ENCODE data around the gene AGBL4.

The AGBL4 gene

DNA sequence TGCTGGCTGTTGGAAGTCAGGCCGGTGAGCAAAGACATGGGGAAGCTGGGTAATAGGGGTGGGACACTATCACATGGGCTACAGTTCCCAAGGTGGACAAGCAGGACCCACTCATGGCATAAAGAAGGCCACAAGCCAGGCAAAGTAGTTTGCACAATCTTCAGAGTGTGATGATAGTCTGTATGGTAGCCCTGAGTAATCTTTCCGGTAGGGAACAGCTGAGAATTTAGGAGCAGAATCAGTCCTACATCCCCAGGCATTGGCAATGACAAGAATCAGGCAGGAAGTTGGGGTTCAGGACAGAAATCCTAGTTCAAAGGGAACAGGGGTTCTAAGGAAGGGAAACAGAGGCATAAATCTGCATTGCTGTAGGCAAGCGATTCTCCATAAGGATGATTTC, 1527.8 kb downstream of the AGBL4 start:
- DNase-seq (ENCODE audit: extremely low read depth, low read depth) = no peak
- H3K4me3 ChIP-seq (replicated peaks; ENCODE audit: low read depth, low read length) = no peak overlapping the region
- TF ChIP-seq, protein P1, sequence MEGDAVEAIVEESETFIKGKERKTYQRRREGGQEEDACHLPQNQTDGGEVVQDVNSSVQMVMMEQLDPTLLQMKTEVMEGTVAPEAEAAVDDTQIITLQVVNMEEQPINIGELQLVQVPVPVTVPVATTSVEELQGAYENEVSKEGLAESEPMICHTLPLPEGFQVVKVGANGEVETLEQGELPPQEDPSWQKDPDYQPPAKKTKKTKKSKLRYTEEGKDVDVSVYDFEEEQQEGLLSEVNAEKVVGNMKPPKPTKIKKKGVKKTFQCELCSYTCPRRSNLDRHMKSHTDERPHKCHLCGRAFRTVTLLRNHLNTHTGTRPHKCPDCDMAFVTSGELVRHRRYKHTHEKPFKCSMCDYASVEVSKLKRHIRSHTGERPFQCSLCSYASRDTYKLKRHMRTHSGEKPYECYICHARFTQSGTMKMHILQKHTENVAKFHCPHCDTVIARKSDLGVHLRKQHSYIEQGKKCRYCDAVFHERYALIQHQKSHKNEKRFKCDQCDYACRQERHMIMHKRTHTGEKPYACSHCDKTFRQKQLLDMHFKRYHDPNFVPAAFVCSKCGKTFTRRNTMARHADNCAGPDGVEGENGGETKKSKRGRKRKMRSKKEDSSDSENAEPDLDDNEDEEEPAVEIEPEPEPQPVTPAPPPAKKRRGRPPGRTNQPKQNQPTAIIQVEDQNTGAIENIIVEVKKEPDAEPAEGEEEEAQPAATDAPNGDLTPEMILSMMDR (IDR thresholded peaks at IDR 0.05; ENCODE audit: low read depth, low read length, missing control alignments) = no peak

DNA sequence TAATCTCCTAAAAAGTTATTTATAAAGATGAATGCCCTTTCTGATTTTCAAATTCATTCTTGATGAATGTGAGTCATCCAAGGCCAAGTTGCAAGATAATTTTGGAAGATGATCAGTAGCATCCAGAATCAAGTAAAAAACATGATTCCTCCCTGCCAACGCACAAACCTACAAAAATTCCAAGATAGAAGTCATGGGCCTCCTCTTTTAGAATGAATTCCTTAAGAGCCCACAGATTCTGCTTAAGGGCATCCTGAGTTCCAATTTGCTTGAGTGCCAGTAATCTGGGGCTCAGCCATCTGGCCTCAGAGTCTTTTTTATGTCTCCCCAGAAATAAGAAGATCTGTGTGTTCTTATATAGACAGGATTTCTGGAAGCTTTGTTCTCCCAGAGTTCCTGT, 1528.6 kb downstream of the AGBL4 start:
- DNase-seq (ENCODE audit: extremely low read depth, low read depth) = no peak
- TF ChIP-seq, protein P1 (IDR thresholded peaks at IDR 0.05; ENCODE audit: low read depth, low read length, missing control alignments) = no peak
- no peak overlapping the region for H3K4me3 ChIP-seq (replicated peaks; ENCODE audit: low read depth, low read length)

DNA sequence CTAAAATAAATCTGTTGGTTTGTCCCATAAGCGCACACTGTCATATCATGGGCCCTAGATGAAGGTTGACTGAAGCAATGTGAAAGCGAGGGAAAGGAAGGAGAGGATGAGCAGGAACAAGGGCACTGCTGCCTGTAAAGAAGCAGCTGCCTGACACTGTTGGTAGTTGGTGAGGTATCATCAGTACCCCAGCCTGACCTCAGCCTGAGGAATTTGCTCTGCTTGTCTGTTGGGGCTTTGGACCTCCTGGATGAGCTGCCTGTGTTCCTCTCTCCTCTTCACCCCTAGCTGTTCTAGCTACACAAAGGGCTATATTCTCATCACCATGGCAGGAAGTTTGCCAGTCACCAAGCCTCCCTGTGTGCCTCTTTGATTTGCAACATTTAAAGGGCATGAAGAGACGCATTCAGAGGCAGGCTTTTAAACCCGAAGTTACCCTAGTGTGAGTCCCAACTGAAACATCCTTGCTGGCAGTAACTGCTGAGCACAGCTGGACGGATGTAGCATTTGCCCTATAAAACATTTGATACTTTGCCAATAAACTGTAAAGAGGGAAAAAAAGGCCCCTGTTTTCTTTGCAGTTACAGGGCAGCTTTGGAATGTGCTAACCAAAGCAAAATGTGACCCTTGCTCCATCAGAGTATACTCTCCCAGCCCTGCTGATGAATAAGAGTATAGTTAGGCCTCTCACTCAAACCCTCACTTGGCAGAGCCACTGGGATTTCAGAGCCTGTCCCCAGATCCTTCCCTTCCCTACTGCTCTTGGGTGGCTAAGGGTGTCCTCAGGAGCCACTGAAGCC, 1529.6 kb downstream of the AGBL4 start:
- peak; percentile 72 for DNase-seq (ENCODE audit: extremely low read depth, low read depth)
- TF ChIP-seq, protein P1 (IDR thresholded peaks at IDR 0.05; ENCODE audit: low read depth, low read length, missing control alignments) = no peak
- H3K4me3 ChIP-seq (replicated peaks; ENCODE audit: low read depth, low read length) = no peak overlapping the region

DNA sequence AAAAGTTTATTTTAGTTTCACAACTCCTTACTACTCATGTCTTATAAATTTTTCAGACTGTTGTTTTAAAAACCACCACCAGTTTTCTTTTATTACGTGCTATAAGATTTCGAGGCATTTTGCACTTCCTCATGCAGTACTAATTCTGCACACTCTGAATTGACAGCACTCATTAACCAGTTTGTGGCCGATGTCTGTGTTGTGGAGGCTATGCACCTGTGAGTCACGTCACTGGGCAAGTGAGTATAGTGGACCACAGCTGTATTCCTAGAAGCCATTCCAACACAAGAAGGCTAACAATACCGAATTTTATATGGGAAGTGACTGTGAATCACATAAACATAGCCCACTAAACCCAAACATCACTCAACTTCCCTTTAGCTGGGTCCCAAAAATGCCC, 1530.7 kb downstream of the AGBL4 start:
- TF ChIP-seq, protein P1 (IDR thresholded peaks at IDR 0.05; ENCODE audit: low read depth, low read length, missing control alignments) = no peak
- no peak overlapping the region for H3K4me3 ChIP-seq (replicated peaks; ENCODE audit: low read depth, low read length)
- no peak for DNase-seq (ENCODE audit: extremely low read depth, low read depth)

DNA sequence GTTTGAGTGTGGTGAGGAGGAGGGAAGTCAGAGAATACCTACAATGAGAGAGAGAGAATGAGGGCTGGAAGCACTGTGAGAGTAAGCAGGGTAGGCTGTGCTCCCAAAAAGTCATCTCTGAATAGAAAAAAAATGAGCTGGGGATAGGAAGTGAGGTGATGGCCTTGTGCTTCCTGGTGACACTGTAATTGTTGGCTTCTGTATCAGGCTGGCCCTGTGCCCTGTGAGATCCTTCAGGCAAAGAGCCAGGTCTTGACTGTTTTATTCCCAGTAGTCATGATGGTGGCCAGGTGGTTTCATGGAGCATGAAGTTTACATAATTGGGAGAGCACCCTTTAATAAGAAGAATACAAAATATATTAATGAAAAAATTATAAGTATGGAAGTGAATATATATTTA, 1531.4 kb downstream of the AGBL4 start:
- TF ChIP-seq, protein P1 (IDR thresholded peaks at IDR 0.05; ENCODE audit: low read depth, low read length, missing control alignments) = no peak
- no peak overlapping the region for H3K4me3 ChIP-seq (replicated peaks; ENCODE audit: low read depth, low read length)
- DNase-seq (ENCODE audit: extremely low read depth, low read depth) = no peak

DNA sequence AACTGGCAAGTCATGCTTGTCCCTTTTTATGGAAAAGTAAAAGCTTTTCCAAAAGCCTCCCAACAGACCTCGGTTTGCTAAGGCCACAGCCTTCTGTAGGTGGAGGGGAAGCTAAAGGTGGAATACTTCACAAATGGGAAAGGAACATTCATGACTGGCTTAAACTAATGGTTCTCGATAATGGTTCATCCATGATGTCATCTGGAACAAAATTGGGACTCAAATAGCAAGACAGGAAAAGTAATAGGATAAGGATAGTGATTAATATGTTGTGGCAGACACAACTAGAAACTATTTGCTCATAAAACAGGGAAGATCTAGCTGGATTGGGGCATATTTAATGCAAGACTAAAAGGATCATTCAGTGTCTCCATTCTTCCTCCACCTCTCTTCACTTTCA, 1535.0 kb downstream of the AGBL4 start:
- H3K4me3 ChIP-seq (replicated peaks; ENCODE audit: low read depth, low read length) = no peak overlapping the region
- no peak for DNase-seq (ENCODE audit: extremely low read depth, low read depth)
- TF ChIP-seq, protein P1 (IDR thresholded peaks at IDR 0.05; ENCODE audit: low read depth, low read length, missing control alignments) = no peak
